Retinal pigment epithelial cell (primary cell): ENCODE measurements around the gene CTIF.

Experiments
- DNase-seq: peaks from one replicate; pipeline ENCODE4 v3.0.0-alpha.2; 2010; ENCODE audit warnings: low read depth
- H3K4me3 ChIP-seq: 2 replicates; pipeline ENCODE4 v1.5.1; 2011; ENCODE audit warnings: mild to moderate bottlenecking, low read length, control low read depth, moderate library complexity
- TF ChIP-seq, protein P1 (sequence below): conservative IDR thresholded peaks from 2 replicates; pipeline ENCODE4 v1.5.1; 2011; ENCODE audit warnings: low read depth, low read length, control low read depth, inconsistent platforms

CTIF gene

DNA sequence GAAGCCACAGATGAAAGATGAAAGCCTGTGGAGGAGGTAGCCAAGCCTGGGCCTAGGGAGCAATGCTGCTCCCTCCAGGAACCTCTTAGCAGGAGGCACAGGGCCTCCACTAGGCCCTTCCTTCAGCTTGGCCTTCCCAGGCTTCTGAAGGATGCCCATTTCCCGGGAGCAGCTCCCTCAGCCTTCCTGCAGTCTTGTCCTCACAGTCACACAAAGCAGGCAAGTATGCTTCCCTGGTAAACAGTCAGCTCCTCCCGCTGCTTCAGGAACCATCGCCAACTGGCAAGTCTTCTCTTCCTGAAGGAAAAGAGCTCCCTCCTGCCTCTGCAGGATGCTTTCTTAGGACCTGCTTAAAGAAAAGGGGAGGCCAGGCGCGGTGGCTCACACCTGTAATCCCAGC, 358.7 kb downstream of the CTIF start:
- H3K4me3 ChIP-seq, result no peak overlapping the region
- TF ChIP-seq, protein P1, sequence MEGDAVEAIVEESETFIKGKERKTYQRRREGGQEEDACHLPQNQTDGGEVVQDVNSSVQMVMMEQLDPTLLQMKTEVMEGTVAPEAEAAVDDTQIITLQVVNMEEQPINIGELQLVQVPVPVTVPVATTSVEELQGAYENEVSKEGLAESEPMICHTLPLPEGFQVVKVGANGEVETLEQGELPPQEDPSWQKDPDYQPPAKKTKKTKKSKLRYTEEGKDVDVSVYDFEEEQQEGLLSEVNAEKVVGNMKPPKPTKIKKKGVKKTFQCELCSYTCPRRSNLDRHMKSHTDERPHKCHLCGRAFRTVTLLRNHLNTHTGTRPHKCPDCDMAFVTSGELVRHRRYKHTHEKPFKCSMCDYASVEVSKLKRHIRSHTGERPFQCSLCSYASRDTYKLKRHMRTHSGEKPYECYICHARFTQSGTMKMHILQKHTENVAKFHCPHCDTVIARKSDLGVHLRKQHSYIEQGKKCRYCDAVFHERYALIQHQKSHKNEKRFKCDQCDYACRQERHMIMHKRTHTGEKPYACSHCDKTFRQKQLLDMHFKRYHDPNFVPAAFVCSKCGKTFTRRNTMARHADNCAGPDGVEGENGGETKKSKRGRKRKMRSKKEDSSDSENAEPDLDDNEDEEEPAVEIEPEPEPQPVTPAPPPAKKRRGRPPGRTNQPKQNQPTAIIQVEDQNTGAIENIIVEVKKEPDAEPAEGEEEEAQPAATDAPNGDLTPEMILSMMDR, result no peak
- DNase-seq, result no peak

- no peak overlapping the region for H3K4me3 ChIP-seq
- no peak for DNase-seq
- TF ChIP-seq, protein P1, result no peak
These were observed 359.7 kb downstream of the CTIF start for GRCh38 chr18:48898521-48898920.

DNA sequence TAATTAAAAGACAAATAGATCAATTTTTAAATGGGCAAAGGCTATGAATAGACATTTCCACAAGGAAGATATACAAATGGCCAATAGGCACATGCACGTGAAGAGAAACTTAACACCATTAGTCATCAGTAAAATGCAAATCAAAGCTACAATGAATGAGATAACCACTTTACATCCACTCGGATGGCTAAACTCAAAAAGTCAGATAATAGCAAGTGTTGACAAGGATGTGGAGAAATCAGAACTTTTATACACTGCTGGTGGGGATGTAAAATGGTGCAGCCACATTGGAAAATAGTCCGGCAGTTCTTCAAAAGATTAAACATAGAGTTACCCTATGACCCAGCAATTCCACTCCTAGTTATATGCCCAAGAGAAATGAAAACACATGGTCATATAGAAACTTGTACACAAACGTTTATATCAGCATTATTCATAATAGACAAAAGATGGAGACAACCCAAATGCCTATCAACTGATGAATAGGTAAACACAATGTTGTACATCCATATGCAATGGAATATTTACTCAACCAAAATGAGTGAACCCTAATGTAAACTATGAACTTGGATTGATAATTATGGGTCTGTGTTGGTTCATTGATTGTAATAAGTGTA, 360.8 kb downstream of the CTIF start:
- TF ChIP-seq, protein P1, result no peak
- no peak for DNase-seq
- no peak overlapping the region for H3K4me3 ChIP-seq

- no peak for DNase-seq
- TF ChIP-seq, protein P1, result no peak
- H3K4me3 ChIP-seq, result no peak overlapping the region
These were observed 361.6 kb downstream of the CTIF start for GRCh38 chr18:48900469-48900868.

DNA sequence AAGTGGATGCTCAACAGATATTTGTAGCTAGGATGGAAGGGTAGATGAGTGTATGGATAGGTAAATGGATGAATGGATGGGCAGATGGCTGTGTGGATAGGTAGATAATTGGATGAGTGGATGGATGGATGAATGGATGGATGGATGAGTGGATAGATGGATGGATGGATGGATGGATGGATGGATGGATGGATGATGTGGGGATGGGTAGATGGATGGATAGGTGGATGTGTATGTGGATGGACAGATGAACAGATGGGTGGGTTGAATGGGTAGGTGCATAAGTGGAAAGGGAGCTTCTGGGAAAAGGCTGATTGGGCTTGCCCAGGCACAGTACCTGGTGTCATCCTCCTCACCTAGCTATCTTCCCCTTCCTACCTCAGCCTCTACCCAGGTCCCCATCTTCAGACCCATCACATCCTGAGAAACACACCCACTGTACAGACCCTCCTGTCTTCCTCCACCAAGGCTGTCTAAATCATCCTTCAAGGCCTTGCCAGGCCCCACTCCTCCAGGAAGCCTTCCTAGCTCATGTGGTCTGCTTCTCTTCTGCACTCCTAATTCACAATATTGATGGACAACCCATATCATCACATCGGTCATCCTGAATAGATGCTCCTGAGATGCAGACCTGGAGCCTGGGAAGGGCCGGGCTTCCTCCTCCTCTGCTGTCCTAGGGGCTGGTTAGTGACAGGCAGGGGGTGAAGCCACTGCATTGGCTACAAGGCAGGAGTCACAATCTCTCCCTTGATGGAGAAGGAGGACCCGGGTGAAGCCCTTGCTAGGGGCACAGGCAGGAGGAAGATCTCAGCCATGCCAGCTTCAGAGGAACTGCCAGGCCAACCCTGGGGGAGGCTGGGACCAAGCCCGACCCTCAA, 362.6 kb downstream of the CTIF start:
- H3K4me3 ChIP-seq, result no peak overlapping the region
- no peak for DNase-seq
- TF ChIP-seq, protein P1, result no peak

- TF ChIP-seq, protein P1, result no peak
These were observed 363.4 kb downstream of the CTIF start for GRCh38 chr18:48902023-48902855.

More at GRCh38 chr18:48902023-48902855, 363.4 kb downstream of the CTIF start:
- no peak overlapping the region for H3K4me3 ChIP-seq
- peak; percentile 90 for DNase-seq
